Caco-2 (cell line): ENCODE data around the gene LIM2. TPM values are rescaled to one million over a fixed set of nuclear protein-coding genes. Genes with fewer than 3 reads are reported as not detected.

Experiments used
- BruUV-seq: library from RNA; stranded (reverse); fragments of 400-500 nt; replicated peaks from 2 replicates; lab custom pipeline; 2021; lab: Mats Ljungman, UMichigan
- CTCF ChIA-PET: fragments of 300-600 bp; sonication (Branson Sonifier 250); formaldehyde crosslinking; loops from one replicate; lab custom pipeline; 2022; ENCODE audit warnings: antibody characterized with exemption; lab: Charles Lee
- POLR2A ChIA-PET: fragments of 300-600 bp; sonication (Branson Sonifier 250); formaldehyde crosslinking; loops from one replicate; lab custom pipeline; 2022; ENCODE audit warnings: antibody characterized with exemption; lab: Charles Lee
- DNase-seq, 2 experiments: peaks; one replicate each; pipeline versions ENCODE4 v3.0.0 to v3.0.0-alpha.2; 2020 to 2022
- H3K27me3 ChIP-seq: replicated peaks from 2 replicates; pipeline ENCODE4 v1.6.0; 2011; ENCODE audit warnings: low read length; ENCODE audit not compliant: control insufficient read depth, insufficient read depth
- H3K36me3 ChIP-seq: 2 replicates; pipeline ENCODE4 v1.5.1; 2011; ENCODE audit warnings: low read length; ENCODE audit not compliant: control insufficient read depth, insufficient read depth
- H3K4me1 ChIP-seq: fragments of 250-450 bp; sonication (Bioruptor Pico); 2 replicates; pipeline ENCODE4 v1.5.1; 2020; ENCODE audit warnings: mild to moderate bottlenecking
- H3K4me3 ChIP-seq: 2 replicates; pipeline ENCODE4 v1.5.1; 2011; ENCODE audit warnings: low read depth, mild to moderate bottlenecking, control low read depth, low read length
- H3K9me3 ChIP-seq: fragments of 250-450 bp; sonication (Bioruptor Pico); 2 replicates; pipeline ENCODE4 v1.5.1; 2020; ENCODE audit warnings: mild to moderate bottlenecking, moderate library complexity
- H3K27ac Mint-ChIP-seq: one replicate; pipeline ENCODE4 v1.8.0; 2022; ENCODE audit warnings: mixed read lengths; ENCODE audit not compliant: unreplicated experiment
- H3K27me3 Mint-ChIP-seq: one replicate; pipeline ENCODE4 v1.8.0; 2022; ENCODE audit warnings: mixed read lengths; ENCODE audit not compliant: insufficient read depth, unreplicated experiment
- H3K36me3 Mint-ChIP-seq: one replicate; pipeline ENCODE4 v1.8.0; 2022; ENCODE audit warnings: mild to moderate bottlenecking, mixed read lengths; ENCODE audit not compliant: insufficient read depth, unreplicated experiment
- H3K4me1 Mint-ChIP-seq: one replicate; pipeline ENCODE4 v1.8.0; 2022; ENCODE audit warnings: low read depth, mixed read lengths; ENCODE audit not compliant: unreplicated experiment
- H3K4me3 Mint-ChIP-seq: one replicate; pipeline ENCODE4 v1.8.0; 2022; ENCODE audit warnings: mild to moderate bottlenecking, moderate library complexity, mixed read lengths; ENCODE audit not compliant: unreplicated experiment
- H3K9me3 Mint-ChIP-seq: one replicate; pipeline ENCODE4 v1.8.0; 2022; ENCODE audit warnings: mixed read lengths; ENCODE audit not compliant: unreplicated experiment
- intact Hi-C: fragments of 100-400 bp; cut with micrococcal nuclease; formaldehyde crosslinking; loops from one replicate; pipeline ENCODE4 v1.10.0; 2022; ENCODE audit not compliant: unreplicated experiment
- total RNA-seq: library from RNA; stranded (reverse); gene quantifications from 2 replicates; pipeline ENCODE4 v1.2.3, GENCODE V29; 2022
- TF ChIP-seq, protein P1 (sequence below), 2 experiments: fragments of 200-600 bp in 1 of 2; IDR thresholded peaks; 1 replicate in 1 of 2; 2 replicates in 1 of 2; pipeline versions ENCODE4 v1.5.1 to v1.8.0; 2011 to 2022; ENCODE audit warnings: antibody characterized with exemption in 1 of 2, control low read depth in 1 of 2, inconsistent platforms in 1 of 2, low read depth in 1 of 2, low read length in 1 of 2, mild to moderate bottlenecking in 1 of 2, moderate library complexity in 1 of 2; ENCODE audit not compliant: insufficient read depth in 1 of 2, severe bottlenecking in 1 of 2, unreplicated experiment in 1 of 2

Gene LIM2
- total RNA-seq, 1 experiment from 2014 or later = not detected

DNA sequence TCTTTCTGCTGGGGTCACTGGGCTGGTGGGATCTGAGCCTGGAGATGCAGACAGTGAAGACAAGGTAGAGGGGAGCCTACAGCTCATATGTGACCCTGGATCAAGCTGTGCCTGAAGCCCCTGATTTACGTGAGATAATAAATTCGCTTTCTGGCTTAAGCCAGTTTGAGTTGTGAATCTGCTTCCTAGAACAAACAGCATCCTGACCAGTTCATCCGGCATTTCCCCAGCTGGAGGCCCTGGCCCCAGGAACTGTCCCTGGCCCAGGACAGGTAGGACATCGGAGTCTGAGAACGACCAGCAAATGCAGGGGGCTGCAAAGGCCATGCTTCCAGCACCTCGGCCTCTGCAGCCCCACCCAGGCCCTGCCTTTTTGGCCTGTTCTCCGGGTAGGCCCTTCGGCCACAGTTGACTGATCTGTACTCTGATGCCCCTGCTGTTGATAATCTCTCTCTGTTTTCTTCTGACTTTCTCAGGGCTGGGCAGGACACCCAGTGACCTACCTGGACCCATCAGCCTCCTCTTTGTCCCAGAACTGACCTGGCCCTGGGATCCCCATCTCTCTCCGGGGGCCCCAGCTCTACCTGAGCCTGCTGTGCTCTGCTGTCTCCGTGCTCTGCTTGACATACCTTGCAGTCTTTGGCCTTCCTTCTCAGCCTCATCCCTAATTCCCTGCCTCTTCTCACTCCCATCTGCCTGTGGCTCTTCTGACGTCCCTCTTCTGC, 36.3 kb downstream of the LIM2 start:
- Mint-ChIP-seq H3K36me3 (peaks cover 75% of the 10 kb centered on the region), H3K27me3 (no peaks in the 10 kb centered on the region), H3K27ac (peak overlapping the region; percentile 79), H3K4me3 (peak overlapping the region; percentile 4), H3K4me1 (peaks cover 43% of the 10 kb centered on the region), H3K9me3 (no peaks in the 10 kb centered on the region)
- POLR2A ChIA-PET = no interaction called here
- H3K9me3 ChIP-seq = no peaks in the 10 kb centered on the region
- peaks cover 49% of the 10 kb centered on the region for H3K4me1 ChIP-seq
- no peak for DNase-seq
- no peak overlapping the region for H3K4me3 ChIP-seq
- CTCF ChIA-PET = interaction anchor here (0.7 kb wide), 1 partner anchor 70 kb away, joined by 3 read pairs; no protein-coding TSS in a partner anchor
- H3K36me3 ChIP-seq = peaks cover 5% of the 10 kb centered on the region
- intact Hi-C loops = loop anchor here (2.0 kb wide), 1 partner anchor 15 kb away; the partner anchor contains the start of gene ETFB
- no peaks in the 10 kb centered on the region for H3K27me3 ChIP-seq
- TF ChIP-seq, protein P1, sequence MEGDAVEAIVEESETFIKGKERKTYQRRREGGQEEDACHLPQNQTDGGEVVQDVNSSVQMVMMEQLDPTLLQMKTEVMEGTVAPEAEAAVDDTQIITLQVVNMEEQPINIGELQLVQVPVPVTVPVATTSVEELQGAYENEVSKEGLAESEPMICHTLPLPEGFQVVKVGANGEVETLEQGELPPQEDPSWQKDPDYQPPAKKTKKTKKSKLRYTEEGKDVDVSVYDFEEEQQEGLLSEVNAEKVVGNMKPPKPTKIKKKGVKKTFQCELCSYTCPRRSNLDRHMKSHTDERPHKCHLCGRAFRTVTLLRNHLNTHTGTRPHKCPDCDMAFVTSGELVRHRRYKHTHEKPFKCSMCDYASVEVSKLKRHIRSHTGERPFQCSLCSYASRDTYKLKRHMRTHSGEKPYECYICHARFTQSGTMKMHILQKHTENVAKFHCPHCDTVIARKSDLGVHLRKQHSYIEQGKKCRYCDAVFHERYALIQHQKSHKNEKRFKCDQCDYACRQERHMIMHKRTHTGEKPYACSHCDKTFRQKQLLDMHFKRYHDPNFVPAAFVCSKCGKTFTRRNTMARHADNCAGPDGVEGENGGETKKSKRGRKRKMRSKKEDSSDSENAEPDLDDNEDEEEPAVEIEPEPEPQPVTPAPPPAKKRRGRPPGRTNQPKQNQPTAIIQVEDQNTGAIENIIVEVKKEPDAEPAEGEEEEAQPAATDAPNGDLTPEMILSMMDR (IDR thresholded peaks at IDR 0.05; ENCODE audit: insufficient read depth in 1 of 2, low read depth in 1 of 2, low read length in 1 of 2, severe bottlenecking in 1 of 2, unreplicated experiment in 1 of 2) = no peak
- BruUV-seq = no TSS peak

DNA sequence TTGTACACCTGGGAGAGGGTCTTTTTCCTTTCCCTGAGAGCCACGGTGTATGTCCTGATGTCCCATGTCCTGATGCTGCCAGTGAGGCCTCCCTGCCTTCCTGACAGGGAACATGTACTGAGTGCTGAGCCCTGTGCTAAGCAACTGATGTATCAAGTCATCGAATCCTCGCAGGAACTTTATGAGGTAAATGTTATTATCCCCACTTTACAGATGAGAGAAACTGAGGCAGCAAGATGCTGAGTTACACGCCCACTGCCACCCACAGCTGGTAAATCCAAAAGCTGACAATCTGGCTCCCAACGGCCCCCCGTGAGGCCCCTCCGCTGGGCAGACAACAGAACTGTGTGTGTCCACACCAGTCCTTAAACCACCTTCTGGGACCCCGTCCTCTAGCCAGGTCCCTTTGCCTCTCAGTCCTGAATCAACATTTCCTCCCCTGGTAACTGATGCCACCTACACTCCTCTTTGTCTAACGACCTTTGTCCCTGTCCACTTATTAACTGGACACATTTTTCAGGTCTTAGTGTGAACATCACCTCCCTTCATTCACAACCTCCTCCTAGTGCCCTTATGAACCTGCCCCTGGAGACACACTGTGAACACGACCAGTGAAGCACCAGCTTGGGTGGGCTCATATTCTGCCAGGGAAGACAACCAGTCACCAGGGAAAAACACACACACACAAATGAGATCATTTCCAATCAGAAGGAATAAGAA, 40.4 kb downstream of the LIM2 start:
- ChIA-PET POLR2A (no interaction called here), CTCF (interaction anchor here (1.1 kb wide), 1 partner anchor 18 kb away, joined by 4 read pairs; no protein-coding TSS in a partner anchor)
- BruUV-seq = no TSS peak
- H3K4me1 ChIP-seq = peaks cover 40% of the 10 kb centered on the region
- peaks cover 7% of the 10 kb centered on the region for H3K36me3 ChIP-seq
- TF ChIP-seq, protein P1 (IDR thresholded peaks at IDR 0.05; ENCODE audit: insufficient read depth in 1 of 2, low read depth in 1 of 2, low read length in 1 of 2, severe bottlenecking in 1 of 2, unreplicated experiment in 1 of 2) = no peak
- intact Hi-C loops = no loop called here
- H3K4me1 Mint-ChIP-seq = peaks cover 28% of the 10 kb centered on the region
- no peak overlapping the region for H3K4me3 ChIP-seq
- peak overlapping the region; percentile 2 for H3K27ac Mint-ChIP-seq
- DNase-seq = no peak
- no peaks in the 10 kb centered on the region for H3K27me3 ChIP-seq
- H3K36me3 Mint-ChIP-seq = peaks cover 66% of the 10 kb centered on the region
- H3K4me3 Mint-ChIP-seq = no peak overlapping the region
- H3K9me3 Mint-ChIP-seq = no peaks in the 10 kb centered on the region
- H3K27me3 Mint-ChIP-seq = no peaks in the 10 kb centered on the region
- H3K9me3 ChIP-seq = no peaks in the 10 kb centered on the region

DNA sequence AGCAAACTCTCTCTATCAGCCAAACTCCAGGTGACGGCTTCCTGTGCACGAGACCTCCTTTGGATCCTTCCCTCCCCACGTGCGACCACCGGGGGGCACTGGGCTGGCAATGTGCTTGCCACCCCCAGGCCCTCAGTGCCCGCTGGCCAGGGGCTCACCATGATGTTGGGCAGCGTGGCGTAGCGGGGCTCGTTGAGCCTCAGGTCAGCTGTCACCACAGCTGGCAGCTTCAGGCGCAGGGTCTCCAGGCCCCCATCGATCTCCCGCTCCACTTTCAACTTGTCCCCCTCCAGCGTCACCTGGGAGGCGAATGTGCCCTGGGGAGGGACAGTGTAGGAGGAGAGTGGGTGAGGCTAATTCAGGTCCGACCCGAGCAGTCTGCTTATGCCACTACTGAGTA, 41.0 kb downstream of the LIM2 start:
- TF ChIP-seq, protein P1 (IDR thresholded peaks at IDR 0.05; ENCODE audit: insufficient read depth in 1 of 2, low read depth in 1 of 2, low read length in 1 of 2, severe bottlenecking in 1 of 2, unreplicated experiment in 1 of 2) = no peak

More for the DNA sequence above, 41.0 kb downstream of the LIM2 start:
- H3K9me3 ChIP-seq = no peaks in the 10 kb centered on the region
- Mint-ChIP-seq H3K4me3 (no peak overlapping the region), H3K36me3 (peaks cover 63% of the 10 kb centered on the region), H3K9me3 (no peaks in the 10 kb centered on the region), H3K27ac (no peak overlapping the region), H3K4me1 (peaks cover 28% of the 10 kb centered on the region), H3K27me3 (no peaks in the 10 kb centered on the region)
- no peak overlapping the region for H3K4me3 ChIP-seq
- intact Hi-C loops = no loop called here
- H3K4me1 ChIP-seq = peaks cover 46% of the 10 kb centered on the region
- no peak for DNase-seq
- ChIA-PET CTCF (interaction anchor here (1.1 kb wide), 1 partner anchor 19 kb away, joined by 4 read pairs; no protein-coding TSS in a partner anchor), POLR2A (no interaction called here)
- no TSS peak for BruUV-seq
- H3K36me3 ChIP-seq = peaks cover 5% of the 10 kb centered on the region
- no peaks in the 10 kb centered on the region for H3K27me3 ChIP-seq
